Endothelial cell of umbilical vein (primary cell): ENCODE data around the gene ZNF768. TPM values are rescaled to one million over a fixed set of nuclear protein-coding genes. Genes with fewer than 3 reads are reported as not detected.
A peak's percentile ranks its signal among the peaks of the same experiment; 100 is the strongest.

Experiments used
- BruUV-seq: library from RNA; stranded (reverse); fragments of 400-500 nt; replicated peaks from 2 replicates; lab custom pipeline; 2021; lab: Mats Ljungman, UMichigan
- CTCF ChIA-PET: fragments of 300-600, 350-600 bp; sonication (Branson Sonifier 250); formaldehyde crosslinking; loops from one replicate; lab custom pipeline; 2021; ENCODE audit warnings: antibody characterized with exemption, inconsistent platforms; lab: Charles Lee
- POLR2A ChIA-PET: fragments of 300-600, 350-600 bp; sonication (Branson Sonifier 250); formaldehyde crosslinking; loops from one replicate; lab custom pipeline; 2021; ENCODE audit warnings: antibody characterized with exemption, inconsistent platforms; lab: Charles Lee
- DNase-seq: peaks from one replicate; pipeline ENCODE4 v3.0.0-alpha.2; 2011; ENCODE audit warnings: low read depth, low spot score
- FAIRE-seq: peaks from 2 replicates; lab custom pipeline; 2011; peaks lifted over from hg19 to GRCh38; lab: Jason Lieb, UNC
- H2AFZ ChIP-seq: 2 replicates; pipeline ENCODE4 v1.6.0; 2012; ENCODE audit warnings: low read depth, low read length, control low read depth, inconsistent platforms
- H3K27ac ChIP-seq: 2 replicates; pipeline ENCODE4 v1.5.1; 2011; ENCODE audit warnings: low read depth, mild to moderate bottlenecking, control low read depth, low read length, moderate library complexity; ENCODE audit not compliant: insufficient read depth
- H3K27me3 ChIP-seq, 2 experiments: 2 replicates each; pipeline versions ENCODE4 v1.6.0 to v1.6.1; 2011; ENCODE audit warnings: low read length in 2 of 2, mixed read lengths in 1 of 2; ENCODE audit not compliant: control insufficient read depth in 2 of 2, insufficient read depth in 2 of 2
- H3K36me3 ChIP-seq, 2 experiments: 2 replicates in 1 of 2; 3 replicates in 1 of 2; pipeline ENCODE4 v1.5.1; 2011; ENCODE audit warnings: low read length in 2 of 2, mild to moderate bottlenecking in 1 of 2, moderate library complexity in 1 of 2; ENCODE audit not compliant: control insufficient read depth in 2 of 2, insufficient read depth in 2 of 2; ENCODE audit errors: extremely low read depth in 1 of 2
- H3K4me1 ChIP-seq: 3 replicates; pipeline ENCODE4 v1.5.1; 2011; ENCODE audit warnings: mild to moderate bottlenecking, low read length; ENCODE audit not compliant: control insufficient read depth, insufficient read depth; ENCODE audit errors: extremely low read depth
- H3K4me2 ChIP-seq: 2 replicates; pipeline ENCODE4 v1.6.1; 2011; ENCODE audit warnings: low read length, control low read depth, mixed read lengths; ENCODE audit not compliant: insufficient read depth
- H3K4me3 ChIP-seq, 3 experiments: fragments of 200-600 bp in 1 of 3; sonication (generic), shearing (Covaris generic) in 1 of 3; replicated peaks in 1 of 3; 2 replicates each; pipeline ENCODE4 v1.5.1; 2011 to 2016; ENCODE audit warnings: control low read depth in 3 of 3, low read length in 3 of 3, mild to moderate bottlenecking in 2 of 3, inconsistent platforms in 1 of 3, low read depth in 1 of 3, moderate library complexity in 1 of 3; ENCODE audit not compliant: insufficient read depth in 1 of 3
- H3K79me2 ChIP-seq: 2 replicates; pipeline ENCODE4 v1.6.0; 2012; ENCODE audit warnings: low read length, inconsistent platforms; ENCODE audit not compliant: control insufficient read depth, insufficient read depth
- H3K9ac ChIP-seq: replicated peaks from 2 replicates; pipeline ENCODE3; 2011; ENCODE audit warnings: low read length, control low read depth; ENCODE audit not compliant: insufficient read depth; ENCODE audit errors: extremely low read depth
- H3K9me1 ChIP-seq: replicated peaks from 3 replicates; pipeline ENCODE4 v1.6.0; 2011; ENCODE audit warnings: mild to moderate bottlenecking, low read length; ENCODE audit not compliant: control insufficient read depth, insufficient read depth; ENCODE audit errors: extremely low read depth
- H3K9me3 ChIP-seq: replicated peaks from 2 replicates; pipeline ENCODE4 v1.5.1; 2012; ENCODE audit warnings: low read length, inconsistent platforms; ENCODE audit not compliant: control insufficient read depth, insufficient read depth
- H4K20me1 ChIP-seq: replicated peaks from 2 replicates; pipeline ENCODE3; 2011; ENCODE audit warnings: mild to moderate bottlenecking, low read length; ENCODE audit not compliant: control insufficient read depth, insufficient read depth; ENCODE audit errors: extremely low read depth
- EZH2 ChIP-seq: IDR thresholded peaks from 2 replicates; pipeline ENCODE4 v1.6.1; 2012; ENCODE audit warnings: borderline replicate concordance, low read depth, mild to moderate bottlenecking, moderate library complexity, low read length, inconsistent platforms; ENCODE audit not compliant: severe bottlenecking
- JUN ChIP-seq: IDR thresholded peaks from 2 replicates; pipeline ENCODE4 v1.6.1; 2011; ENCODE audit warnings: borderline replicate concordance, low read depth; ENCODE audit not compliant: insufficient read length, insufficient read depth
- dilution Hi-C: fragments of 300-500 bp; cut with MboI; formaldehyde crosslinking; loops from one replicate; pipeline ENCODE4 v1.15.0; 2019; ENCODE audit warnings: low sequenced_read_pairs; ENCODE audit not compliant: extremely low pct_ligation_motif_present
- intact Hi-C: fragments of 100-400 bp; cut with micrococcal nuclease; formaldehyde crosslinking; loops from one replicate; pipeline ENCODE4 v1.10.0; 2022
- polyA plus RNA-seq, 4 experiments: library from polyadenylated mRNA; depleted of rRNA in 3 of 4; stranded (reverse) in 3 of 4; unstranded in 1 of 4; fragments of >200 nt; gene quantifications; 2 replicates each; pipeline versions ENCODE4 v1.2.1 to v1.2.3, GENCODE V29; 2011 to 2012; ENCODE audit warnings: missing spikeins in 1 of 4
- total RNA-seq: library from RNA; stranded (reverse); gene quantifications from 2 replicates; pipeline ENCODE4 v1.2.3, GENCODE V29; 2021
- TF ChIP-seq, protein P1 (sequence below), 2 donors: IDR thresholded peaks; 1 replicate in 1 of 2; 2 replicates in 1 of 2; pipeline ENCODE4 v1.5.1; 2011; ENCODE audit warnings: low read length in 2 of 2, mild to moderate bottlenecking in 2 of 2, moderate library complexity in 2 of 2, control low read depth in 1 of 2, inconsistent platforms in 1 of 2, low read depth in 1 of 2; ENCODE audit not compliant: insufficient read depth in 1 of 2; ENCODE audit errors: extremely low read depth in 1 of 2

The ZNF768 gene
- total and polyA plus RNA-seq, 2 donors (not counting 3 experiments of a cell fraction or from before 2014, with no cell fraction given): 24.2 to 24.7 TPM

- DNase-seq: peak; percentile 69
- peak overlapping the region; percentile 90 for H3K9ac ChIP-seq
- no peaks in the 10 kb centered on the region for H3K27me3 ChIP-seq
- intact Hi-C loops: loop anchor here (1.0 to 2.0 kb wide), 2 partner anchors 23 to 91 kb away; partner anchors contain the start of genes SEPHS2 and ZNF764
- H3K27ac ChIP-seq: no peak overlapping the region
- no peaks in the 10 kb centered on the region for H4K20me1 ChIP-seq
- H3K36me3 ChIP-seq: peaks cover 0 to 2% of the 10 kb centered on the region in 2 experiments
- H3K9me1 ChIP-seq: no peaks in the 10 kb centered on the region
- TF ChIP-seq, protein P1, sequence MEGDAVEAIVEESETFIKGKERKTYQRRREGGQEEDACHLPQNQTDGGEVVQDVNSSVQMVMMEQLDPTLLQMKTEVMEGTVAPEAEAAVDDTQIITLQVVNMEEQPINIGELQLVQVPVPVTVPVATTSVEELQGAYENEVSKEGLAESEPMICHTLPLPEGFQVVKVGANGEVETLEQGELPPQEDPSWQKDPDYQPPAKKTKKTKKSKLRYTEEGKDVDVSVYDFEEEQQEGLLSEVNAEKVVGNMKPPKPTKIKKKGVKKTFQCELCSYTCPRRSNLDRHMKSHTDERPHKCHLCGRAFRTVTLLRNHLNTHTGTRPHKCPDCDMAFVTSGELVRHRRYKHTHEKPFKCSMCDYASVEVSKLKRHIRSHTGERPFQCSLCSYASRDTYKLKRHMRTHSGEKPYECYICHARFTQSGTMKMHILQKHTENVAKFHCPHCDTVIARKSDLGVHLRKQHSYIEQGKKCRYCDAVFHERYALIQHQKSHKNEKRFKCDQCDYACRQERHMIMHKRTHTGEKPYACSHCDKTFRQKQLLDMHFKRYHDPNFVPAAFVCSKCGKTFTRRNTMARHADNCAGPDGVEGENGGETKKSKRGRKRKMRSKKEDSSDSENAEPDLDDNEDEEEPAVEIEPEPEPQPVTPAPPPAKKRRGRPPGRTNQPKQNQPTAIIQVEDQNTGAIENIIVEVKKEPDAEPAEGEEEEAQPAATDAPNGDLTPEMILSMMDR (IDR thresholded peaks at IDR 0.05; ENCODE audit: extremely low read depth in 1 of 2, insufficient read depth in 1 of 2, low read depth in 1 of 2, low read length in 2 of 2): peak; percentile 40 to 77
- TF ChIP-seq JUN (no peak), EZH2 (no peak)
- no peaks in the 10 kb centered on the region for H3K9me3 ChIP-seq
- ChIA-PET POLR2A (interaction anchor here (1.8 kb wide), 1 partner anchor 22 kb away, joined by 13 read pairs; the partner anchor contains the start of gene ZNF764), CTCF (interaction anchor here (0.6 to 2.8 kb wide), 30 partner anchors 8 to 158 kb away, joined by 3 to 30 read pairs (median 4); partner anchors contain the start of genes DCTPP1, ZNF48, ZNF688 and ZNF689)
- FAIRE-seq: no peak
- dilution Hi-C loops: no loop called here
- BruUV-seq: no TSS peak
- peak overlapping the region in 2 of 3 experiments; percentile 67 to 76 for H3K4me3 ChIP-seq
- H3K4me2 ChIP-seq: peak overlapping the region; percentile 78
- H3K79me2 ChIP-seq: peaks cover 2% of the 10 kb centered on the region
- H2AFZ ChIP-seq: peak overlapping the region; percentile 98
- peaks cover 14% of the 10 kb centered on the region for H3K4me1 ChIP-seq
Observed at GRCh38 chr16:30535777-30536190, 9.4 kb upstream of the ZNF768 start.
